Stimulated activated CD4-positive, alpha-beta T cell treated with anti-CD3 and anti-CD28 coated beads, Interleukin-1b, Interleukin-23, amount 100 ng/mL, for 48 hours (primary cell): ENCODE results near the gene UBTD1.

Experiments
- DNase-seq: peaks from one replicate; pipeline ENCODE4 v3.0.0-alpha.2; 2020

UBTD1 gene

DNA sequence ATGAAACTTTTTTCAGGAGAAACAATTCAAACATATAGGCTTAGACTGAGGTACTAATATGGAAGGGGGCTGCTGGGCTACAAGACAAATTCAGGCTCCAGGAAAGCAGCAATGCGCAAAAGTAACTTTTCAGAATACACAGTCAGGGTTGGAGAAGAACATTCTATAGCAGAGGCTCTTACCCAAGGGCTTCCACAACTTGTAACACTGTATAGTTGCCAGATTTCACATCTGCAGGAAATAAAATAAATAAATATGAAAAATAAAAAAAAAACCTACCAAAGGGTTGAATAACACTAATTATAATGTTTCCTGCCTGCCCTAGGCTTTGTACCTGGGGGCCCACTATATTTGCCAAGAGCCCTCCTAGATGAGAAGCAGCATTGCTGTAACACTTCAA lies 14.8 kb upstream of the UBTD1 start:
- DNase-seq = no peak

GRCh38 chr10:97485647-97486281 lies 13.0 kb upstream of the UBTD1 start:
- no peak for DNase-seq

DNA sequence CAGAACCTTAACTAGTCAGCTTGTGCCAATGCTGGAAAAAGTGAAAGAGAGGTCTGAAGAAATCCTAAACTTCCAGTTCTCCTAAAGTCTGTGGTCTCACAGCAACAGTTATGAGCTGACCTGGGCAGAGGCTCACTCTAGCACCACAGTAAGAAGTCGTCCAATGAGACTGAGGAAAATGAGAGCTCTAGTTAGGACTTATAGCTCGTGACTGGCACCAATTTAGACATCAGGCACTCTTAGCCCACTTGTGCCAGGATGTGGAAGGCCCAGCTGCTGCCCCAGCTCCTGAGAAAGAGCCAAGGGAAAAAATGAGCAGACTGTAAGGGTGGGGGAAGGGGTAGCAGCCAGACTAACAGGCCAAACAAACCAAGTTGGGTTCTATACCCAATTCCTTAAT lies 8.1 kb upstream of the UBTD1 start:
- no peak for DNase-seq

- no peak for DNase-seq
Measured at GRCh38 chr10:97494151-97494550, 4.6 kb upstream of the UBTD1 start.

GRCh38 chr10:97494863-97495506 lies 3.7 kb upstream of the UBTD1 start:
- DNase-seq = no peak

DNA sequence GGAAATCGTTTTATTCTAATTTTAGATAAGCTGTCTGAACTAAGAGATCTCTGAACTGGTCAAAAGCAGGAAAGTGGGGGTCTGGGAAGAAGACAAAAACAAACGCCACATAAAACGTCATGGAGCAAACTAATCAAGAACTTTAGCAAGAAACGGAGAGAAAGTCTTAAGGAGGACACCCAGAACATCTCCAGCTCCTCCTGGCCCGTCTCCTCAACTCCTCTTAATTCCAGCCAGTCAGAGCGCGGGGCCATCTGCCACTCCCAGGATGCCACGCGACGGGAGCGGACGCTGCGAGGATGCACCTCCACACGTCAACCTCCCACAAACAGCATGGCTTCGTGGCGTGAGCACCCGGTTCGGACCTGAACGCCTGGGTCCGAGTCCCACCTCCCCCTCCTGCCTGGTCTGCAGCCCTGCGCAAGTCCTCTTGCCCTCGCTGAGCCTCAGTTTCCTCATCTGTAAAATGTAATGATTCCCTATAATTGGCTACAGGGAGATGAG lies 1.1 kb upstream of the UBTD1 start:
- DNase-seq = peak; percentile 88

- peak; percentile 99 for DNase-seq
Measured at GRCh38 chr10:97498076-97498840, 466 bp upstream of the UBTD1 start, which contains the start of gene MMS19. Gene MMS19 (minus strand): TSS chr10:97498422. CDS start chr10:97498384, 38 bp downstream.

- DNase-seq = no peak
Measured at GRCh38 chr10:97499561-97500296, 1.0 kb downstream of the UBTD1 start.

DNA sequence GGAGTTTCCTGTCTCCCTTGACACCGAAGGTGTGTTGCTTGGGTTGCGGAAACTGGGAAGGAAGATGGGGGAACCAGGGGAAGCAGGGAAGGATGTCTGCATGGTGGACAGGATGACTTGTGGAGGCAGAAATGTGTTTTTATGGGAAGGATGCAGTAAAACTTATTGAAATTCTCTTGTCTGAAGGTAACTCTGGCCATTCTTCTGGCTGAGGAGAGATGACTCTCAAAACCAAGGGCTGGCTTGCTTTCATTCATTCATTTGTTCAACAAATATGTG lies 1.5 kb downstream of the UBTD1 start:
- no peak for DNase-seq

DNA sequence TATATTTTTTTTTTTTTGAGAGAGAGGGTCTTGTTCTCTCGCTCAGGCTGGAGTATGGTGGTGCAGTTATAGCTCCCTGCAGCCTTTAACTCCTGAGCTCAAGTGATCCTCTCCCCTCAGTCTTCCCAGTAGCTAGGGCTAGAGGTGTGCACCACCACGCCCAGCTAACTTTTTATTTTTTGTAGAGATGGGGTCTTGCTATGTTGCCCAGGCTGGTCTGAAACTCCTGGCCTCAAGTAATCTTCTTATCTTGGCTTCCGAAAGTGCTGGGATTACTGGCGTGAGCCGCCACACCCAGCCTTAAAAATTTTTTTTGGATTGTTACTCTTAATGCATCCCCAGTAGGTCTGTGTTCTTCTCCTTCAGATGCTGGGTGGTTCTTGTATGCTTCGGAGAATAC lies 4.2 kb downstream of the UBTD1 start:
- no peak for DNase-seq

- no peak for DNase-seq
Measured at GRCh38 chr10:97503406-97503805, 4.7 kb downstream of the UBTD1 start.

GRCh38 chr10:97505152-97505551 lies 6.4 kb downstream of the UBTD1 start:
- no peak for DNase-seq

- DNase-seq = no peak
Measured at GRCh38 chr10:97506199-97506991, 7.7 kb downstream of the UBTD1 start.

DNA sequence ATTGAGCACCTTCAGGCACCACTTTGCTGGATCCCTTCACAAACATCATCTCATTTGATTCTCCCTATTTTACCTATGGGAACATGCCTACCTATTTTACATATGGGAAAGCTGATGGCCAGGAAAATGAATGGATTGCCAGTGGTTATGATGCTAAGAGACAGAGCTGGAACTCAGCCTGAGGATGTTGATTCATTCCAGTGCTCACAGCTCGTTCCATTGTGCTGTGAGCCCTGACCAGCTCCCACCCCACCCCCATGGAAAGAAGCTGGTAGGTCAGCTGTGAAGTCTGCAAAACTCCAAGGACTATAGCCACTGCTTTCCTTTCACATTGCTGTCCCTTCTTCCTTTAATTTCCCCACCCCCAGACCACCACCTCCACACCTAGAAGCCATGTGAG lies 9.6 kb downstream of the UBTD1 start:
- no peak for DNase-seq

- DNase-seq = no peak
Measured at GRCh38 chr10:97509120-97509680, 10.5 kb downstream of the UBTD1 start.

DNA sequence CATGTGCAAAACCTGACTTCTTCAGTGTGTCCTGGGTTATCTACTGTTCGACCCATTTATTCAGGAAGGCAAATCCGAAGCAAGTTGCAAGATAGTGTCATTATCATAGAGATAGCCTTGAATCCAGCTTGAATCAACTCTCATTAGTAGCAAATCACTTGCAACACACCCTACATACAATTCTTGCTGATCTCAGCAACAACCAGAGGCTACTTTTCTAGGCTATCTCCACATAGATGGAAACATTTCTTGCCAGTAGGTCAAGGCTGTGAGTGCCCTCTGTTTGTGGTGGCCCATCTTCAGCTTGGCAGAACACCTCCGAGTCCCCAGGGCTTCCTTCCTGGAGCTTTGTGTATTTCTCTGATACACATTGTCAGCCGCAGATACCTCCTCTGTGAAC lies 12.0 kb downstream of the UBTD1 start:
- no peak for DNase-seq

DNA sequence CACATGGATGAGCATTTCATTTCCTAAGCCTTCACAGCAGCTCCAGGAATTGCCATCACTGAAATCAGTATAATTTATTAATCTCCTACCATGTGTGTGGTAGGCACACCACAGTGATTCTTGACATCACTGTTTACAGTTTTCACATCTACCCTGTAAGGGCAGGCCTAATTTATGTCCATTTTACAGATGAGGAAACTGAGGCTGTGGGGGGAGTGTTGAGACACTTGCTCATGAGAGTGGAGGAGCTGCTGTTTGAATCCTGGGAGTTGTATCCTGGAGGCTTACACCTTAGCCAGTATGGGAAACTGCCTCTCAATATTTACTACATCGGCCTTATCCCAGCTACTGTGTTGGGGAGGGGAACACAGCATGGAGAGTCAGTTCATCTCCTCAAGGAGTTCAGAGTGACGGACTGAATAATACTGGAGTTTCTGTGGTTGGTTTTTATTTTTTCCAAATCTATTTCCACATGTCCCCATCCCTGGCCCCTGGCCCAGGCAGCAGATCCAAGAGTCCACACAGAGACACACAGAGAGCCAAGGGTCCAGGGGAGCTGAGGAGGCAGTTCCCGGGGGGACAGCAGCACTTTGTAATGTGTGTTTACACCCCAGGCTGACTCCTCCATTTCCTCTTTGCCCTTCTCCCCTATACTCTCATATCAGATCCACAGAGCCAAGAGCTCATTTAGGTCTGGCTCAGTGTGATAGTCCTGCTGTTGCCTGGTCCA lies 13.2 kb downstream of the UBTD1 start:
- DNase-seq = no peak

DNA sequence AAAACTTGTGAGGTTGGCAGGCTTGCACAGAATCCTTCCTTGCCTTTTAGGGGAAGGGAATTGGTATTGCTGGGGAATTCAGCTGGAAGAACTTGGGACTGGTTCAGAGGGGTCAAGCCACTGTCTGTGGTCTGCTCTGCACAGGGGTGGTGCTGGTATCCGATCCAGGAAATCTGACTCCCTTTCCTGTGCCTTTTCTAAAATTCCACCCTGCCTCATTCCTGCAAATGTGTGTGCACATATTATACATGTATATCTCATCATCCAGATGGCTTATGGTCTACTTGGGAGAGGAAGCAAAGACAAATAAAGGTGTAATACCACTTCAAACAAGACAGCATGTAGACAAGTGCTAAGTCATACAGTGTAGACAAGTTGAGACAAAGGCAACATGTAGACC lies 14.3 kb downstream of the UBTD1 start:
- no peak for DNase-seq

DNA sequence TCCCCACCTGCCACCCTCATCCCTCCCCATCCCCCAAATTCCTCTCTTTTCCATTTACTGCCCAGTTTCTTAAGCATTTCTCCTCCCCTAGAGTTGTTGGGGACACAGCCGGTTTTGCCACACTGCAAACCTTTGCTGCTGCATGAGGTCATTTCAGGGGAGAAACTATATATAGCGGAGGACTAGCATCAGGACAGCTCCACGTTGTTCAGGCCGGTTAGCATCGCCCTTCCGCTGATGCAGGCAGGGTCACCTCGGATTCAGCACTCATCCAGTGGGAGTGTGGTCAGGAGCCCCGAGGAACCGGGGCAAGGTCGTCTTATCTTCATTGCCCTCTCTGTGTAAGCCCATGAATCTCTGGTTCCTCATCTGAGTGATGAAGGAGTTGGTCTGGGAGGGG lies 15.6 kb downstream of the UBTD1 start:
- no peak for DNase-seq

DNA sequence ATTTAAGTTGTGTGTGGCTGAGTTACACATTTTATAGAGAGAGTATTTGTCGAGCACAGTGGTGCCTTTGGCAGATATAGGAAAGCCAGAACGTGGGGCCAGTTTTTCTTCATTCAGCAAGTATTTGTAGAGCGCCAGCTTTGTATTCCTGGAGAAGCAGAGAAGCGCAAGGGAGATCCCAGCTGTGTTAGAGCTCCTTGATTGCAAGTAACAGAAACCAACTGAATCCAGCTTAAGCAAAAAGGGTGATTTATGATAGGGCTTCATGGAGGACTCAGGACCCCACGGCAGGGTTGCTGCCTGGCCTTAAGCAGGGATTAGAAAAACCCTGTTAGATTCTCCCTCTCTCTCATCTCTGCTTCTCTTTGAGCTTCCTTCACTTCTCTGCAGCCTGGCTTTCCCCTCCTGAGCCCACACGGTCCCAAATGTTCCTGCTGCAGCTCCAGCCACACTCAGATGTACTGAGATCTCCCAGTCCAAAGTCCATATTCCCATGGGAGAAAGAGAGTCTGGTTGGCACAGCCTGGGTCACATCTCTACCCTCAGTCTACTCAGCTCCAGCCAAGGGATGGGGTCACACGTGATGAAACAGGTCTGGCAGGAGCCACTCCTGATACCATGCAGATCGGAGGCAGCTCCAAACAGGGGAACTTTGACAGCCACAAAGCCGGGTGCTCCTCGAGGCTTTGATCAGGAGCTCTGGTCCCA lies 16.7 kb downstream of the UBTD1 start:
- DNase-seq = no peak
